Subcutaneous preadipocyte (primary cell): Measurements from ENCODE around the gene DAPK2. TPM values are rescaled to one million over a fixed set of nuclear protein-coding genes. Genes with fewer than 3 reads are reported as not detected.

Source experiments
- small RNA-seq: library from RNA; depleted of rRNA; stranded (forward); fragments of <200 nt; gene quantifications from one replicate; pipeline ENCODE3, GENCODE V24; 2012
- total RNA-seq: library from RNA; depleted of rRNA; stranded (reverse); fragments of >200 nt; gene quantifications from 2 replicates; pipeline ENCODE4 v1.2.3, GENCODE V29; 2012

DAPK2 gene
- 0.98 and 7.0 TPM in 2 replicates for total RNA-seq

GRCh38 chr15:64046421-64047153, at the start of gene DAPK2:
Gene DAPK2, minus strand, starts transcription at chr15:64046485. Its CDS starts 6,224 bp downstream, at chr15:64040261.

GRCh38 chr15:64093627-64094417, 47.5 kb upstream of the DAPK2 start, which contains the start of gene CIAO2A:
Gene CIAO2A, minus strand, starts transcription at chr15:64093838. Its CDS starts 70 bp downstream, at chr15:64093768.

Small RNAs within 50 kb of the gene (small RNA-seq; reads per million reads assigned to genes)
- not detected for gene AC015914.2
- gene MIR422A = not detected

Other genes with a start within 250 kb of the DAPK2 start
- 60.3 and 79.4 TPM in 2 replicates for gene HERC1, start 212.5 kb downstream of the DAPK2 start, total RNA-seq
- gene CIAO2A, start 47.4 kb upstream of the DAPK2 start, total RNA-seq = 51.6 and 60.6 TPM in 2 replicates
- gene SNX1, start 49.5 kb upstream of the DAPK2 start, total RNA-seq = 37.3 and 40.4 TPM in 2 replicates
- gene SNX22, start 105.2 kb upstream of the DAPK2 start, total RNA-seq = under 0.01 and 0.39 TPM in 2 replicates
- gene PPIB, start 116.5 kb upstream of the DAPK2 start, total RNA-seq = 772 and 937 TPM in 2 replicates